Fibroblast of villous mesenchyme (primary cell): ENCODE data around the gene CDK13. TPM values are rescaled to one million over a fixed set of nuclear protein-coding genes. Genes with fewer than 3 reads are reported as not detected.
"Not testable (repeated sequence)": the region's sequence is repeated elsewhere in the genome, so short reads cannot be mapped to it uniquely, and the experiment has no call there.

Experiments used
- DNase-seq: peaks from one replicate; pipeline ENCODE4 v3.0.0-alpha.2; 2010; ENCODE audit warnings: low read depth
- H3K4me3 ChIP-seq: 2 replicates; pipeline ENCODE4 v1.5.1; 2011; ENCODE audit warnings: low read depth, mild to moderate bottlenecking, low read length
- CTCF ChIP-seq: IDR thresholded peaks from 2 replicates; pipeline ENCODE4 v1.5.1; 2012; ENCODE audit warnings: low read depth, mild to moderate bottlenecking, low read length; ENCODE audit not compliant: insufficient read depth
- total RNA-seq: library from RNA; depleted of rRNA; stranded (reverse); fragments of >200 nt; gene quantifications from 2 replicates; pipeline ENCODE4 v1.2.3, GENCODE V29; 2012

The CDK13 gene
- total RNA-seq, 1 donor: 82.5 TPM

- TF ChIP-seq CTCF: no peak
- DNase-seq: no peak
- H3K4me3 ChIP-seq: no peak overlapping the region
Measured at GRCh38 chr7:40102897-40103296, 152.8 kb downstream of the CDK13 start.

GRCh38 chr7:40105879-40106473, 155.9 kb downstream of the CDK13 start:
- TF ChIP-seq CTCF: no peak
- peak; percentile 18 for DNase-seq
- H3K4me3 ChIP-seq: no peak overlapping the region

- no peak for DNase-seq
- TF ChIP-seq CTCF: no peak
- H3K4me3 ChIP-seq: no peak overlapping the region
Measured at GRCh38 chr7:40115936-40116335, 165.9 kb downstream of the CDK13 start.

GRCh38 chr7:40117199-40117598, 167.1 kb downstream of the CDK13 start:
- DNase-seq, H3K4me3 ChIP-seq: not testable (repeated sequence)

- not testable (repeated sequence) for H3K4me3 ChIP-seq, DNase-seq
Measured at GRCh38 chr7:40118201-40118600, 168.1 kb downstream of the CDK13 start.

- no peak overlapping the region for H3K4me3 ChIP-seq
- DNase-seq: no peak
- TF ChIP-seq CTCF: no peak
Measured at GRCh38 chr7:40120020-40120419, 170.0 kb downstream of the CDK13 start.

- not testable (repeated sequence) for H3K4me3 ChIP-seq, DNase-seq
Measured at GRCh38 chr7:40122100-40122939, 172.3 kb downstream of the CDK13 start.

- no peak for TF ChIP-seq CTCF
- H3K4me3 ChIP-seq: no peak overlapping the region
Measured at GRCh38 chr7:40122940-40123254, 172.8 kb downstream of the CDK13 start.

More at GRCh38 chr7:40122940-40123254, 172.8 kb downstream of the CDK13 start:
- no peak for DNase-seq
